ENCODE measurements around the gene KRT86.

Gene KRT86

DNA sequence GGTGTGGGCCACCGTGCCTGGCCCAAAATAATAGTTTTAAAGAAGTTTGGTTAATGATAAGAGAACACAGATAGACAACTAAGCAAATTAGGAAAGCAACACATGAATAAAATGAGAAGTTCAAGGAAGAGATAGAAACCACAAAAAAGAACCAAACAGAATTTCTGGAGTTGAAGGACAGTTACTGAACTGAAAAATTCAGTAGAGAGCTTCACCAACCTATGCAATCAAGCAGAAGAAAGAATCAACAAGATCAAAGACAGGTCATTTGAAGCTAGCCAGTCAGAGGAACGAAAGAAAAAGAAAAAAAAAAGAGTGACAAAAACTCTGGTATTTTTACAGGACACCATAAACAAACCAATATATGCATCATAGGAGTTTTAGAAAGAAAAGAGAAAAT lies 62.2 kb downstream of the KRT86 start:
- peaks cover 4% of the 10 kb centered on the region; the same call in 1 of the 2 replicates for H3K27me3 ChIP-seq (ENCODE audit: insufficient read depth, low read length)
- H3K36me3 ChIP-seq (ENCODE audit: insufficient read depth, low read length), result no peaks in the 10 kb centered on the region
- no peaks in the 10 kb centered on the region for H3K79me2 ChIP-seq (ENCODE audit: insufficient read depth, low read length)
- H3K4me1 ChIP-seq (ENCODE audit: insufficient read depth, low read length, severe bottlenecking), result no peaks in the 10 kb centered on the region
- H3K9ac ChIP-seq (ENCODE audit: low read length), result no peak overlapping the region
- H3K4me2 ChIP-seq (ENCODE audit: low read length), result no peak overlapping the region
- TF ChIP-seq CTCF (IDR thresholded peaks at IDR 0.05; ENCODE audit: low read length), result no peak
- TF ChIP-seq EZH2 (IDR thresholded peaks at IDR 0.05; ENCODE audit: borderline replicate concordance, low read length), result no peak
- H3K9me2 ChIP-seq (ENCODE audit: low read depth, low read length), result no peaks in the 10 kb centered on the region
- H2AFZ ChIP-seq (ENCODE audit: low read length), result no peak overlapping the region
- H4K20me1 ChIP-seq (ENCODE audit: insufficient read depth, low read length), result no peaks in the 10 kb centered on the region
- no peaks in the 10 kb centered on the region; the same call in 1 of the 2 replicates for H3K9me3 ChIP-seq (ENCODE audit: low read length)
- no peak overlapping the region for H3K4me3 ChIP-seq (ENCODE audit: low read depth, low read length, poor library complexity, severe bottlenecking)
- H3K27ac ChIP-seq (ENCODE audit: low read depth, low read length, poor library complexity, severe bottlenecking), result no peak overlapping the region
- no peaks in the 10 kb centered on the region; the same call in 1 of the 2 replicates for H3F3A ChIP-seq (ENCODE audit: insufficient read depth, low read length)

DNA sequence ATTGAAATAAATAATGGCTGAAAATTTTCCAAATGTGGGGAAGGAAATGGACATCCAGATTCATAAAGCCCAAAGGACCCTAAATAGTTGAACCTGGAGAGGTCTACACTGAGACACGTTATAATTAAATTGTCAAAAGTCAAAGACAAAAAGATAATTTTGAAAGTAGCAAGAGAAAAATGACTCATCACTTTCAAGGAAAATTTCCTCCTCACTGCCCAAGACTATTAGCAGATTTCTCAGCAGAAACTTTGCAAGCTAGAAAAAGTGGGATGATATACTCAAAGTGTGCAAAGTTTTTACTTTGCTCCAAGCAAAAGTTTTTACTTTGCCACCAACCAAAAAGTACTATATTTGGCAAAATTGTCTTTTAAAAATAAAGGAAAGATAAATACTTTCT lies 62.6 kb downstream of the KRT86 start:
- Histone ChIP-seq H3K9ac (ENCODE audit: low read length) (no peak overlapping the region), H3K79me2 (ENCODE audit: insufficient read depth, low read length) (no peaks in the 10 kb centered on the region), H3K9me2 (ENCODE audit: low read depth, low read length) (no peaks in the 10 kb centered on the region), H3K36me3 (ENCODE audit: insufficient read depth, low read length) (no peaks in the 10 kb centered on the region), H3K27ac (ENCODE audit: low read depth, low read length, poor library complexity, severe bottlenecking) (no peak overlapping the region), H3K4me3 (ENCODE audit: low read depth, low read length, poor library complexity, severe bottlenecking) (no peak overlapping the region), H3K4me1 (ENCODE audit: insufficient read depth, low read length, severe bottlenecking) (no peaks in the 10 kb centered on the region), H2AFZ (ENCODE audit: low read length) (no peak overlapping the region), H3K27me3 (ENCODE audit: insufficient read depth, low read length) (peaks cover 8% of the 10 kb centered on the region; the same call in 1 of the 2 replicates), H3K9me3 (ENCODE audit: low read length) (no peaks in the 10 kb centered on the region; the same call in 1 of the 2 replicates), H4K20me1 (ENCODE audit: insufficient read depth, low read length) (no peaks in the 10 kb centered on the region), H3K4me2 (ENCODE audit: low read length) (no peak overlapping the region), H3F3A (ENCODE audit: insufficient read depth, low read length) (no peaks in the 10 kb centered on the region; the same call in 1 of the 2 replicates)
- TF ChIP-seq EZH2 (IDR thresholded peaks at IDR 0.05; ENCODE audit: borderline replicate concordance, low read length) (no peak), CTCF (IDR thresholded peaks at IDR 0.05; ENCODE audit: low read length) (no peak)

DNA sequence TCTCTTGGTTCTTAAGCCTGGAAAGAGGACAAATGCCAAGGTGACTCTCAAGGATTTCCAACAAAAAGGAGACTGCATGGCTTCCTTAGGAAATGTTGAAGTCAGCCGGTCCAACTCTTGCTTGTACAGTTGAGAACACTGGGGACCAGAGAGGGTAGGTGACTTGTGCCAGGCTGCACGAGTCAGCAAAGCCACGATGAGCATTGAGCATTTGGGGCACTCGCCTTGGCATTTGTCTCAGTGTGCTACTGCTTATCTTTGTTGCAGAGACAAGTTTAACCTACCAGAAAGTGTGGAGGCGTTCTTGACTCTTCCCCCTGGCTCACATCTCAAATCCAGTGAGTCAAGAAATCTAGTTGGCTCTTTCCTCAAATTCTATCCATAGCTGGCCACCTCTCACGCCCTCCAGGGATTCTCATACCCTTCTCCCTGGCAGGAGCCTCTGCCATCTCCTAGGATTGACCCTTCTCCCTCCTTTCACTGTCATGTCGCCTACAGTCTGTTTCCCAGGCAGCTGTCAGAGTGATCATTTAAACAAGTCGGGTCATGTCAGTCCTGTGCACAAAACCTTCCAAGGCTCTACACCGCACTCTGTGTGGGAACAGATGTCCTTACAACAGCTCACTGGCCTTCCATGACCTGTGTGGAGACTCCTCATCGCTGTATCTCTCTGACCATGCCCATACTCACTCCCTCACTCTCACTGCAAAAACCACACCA lies 64.0 kb downstream of the KRT86 start:
- Histone ChIP-seq H3K27me3 (ENCODE audit: insufficient read depth, low read length) (peaks cover 18% of the 10 kb centered on the region; the same call in 1 of the 2 replicates), H3F3A (ENCODE audit: insufficient read depth, low read length) (no peaks in the 10 kb centered on the region; the same call in 1 of the 2 replicates), H3K4me3 (ENCODE audit: low read depth, low read length, poor library complexity, severe bottlenecking) (no peak overlapping the region), H4K20me1 (ENCODE audit: insufficient read depth, low read length) (no peaks in the 10 kb centered on the region), H3K4me2 (ENCODE audit: low read length) (no peak overlapping the region), H3K79me2 (ENCODE audit: insufficient read depth, low read length) (no peaks in the 10 kb centered on the region), H2AFZ (ENCODE audit: low read length) (no peak overlapping the region), H3K9ac (ENCODE audit: low read length) (no peak overlapping the region), H3K27ac (ENCODE audit: low read depth, low read length, poor library complexity, severe bottlenecking) (no peak overlapping the region), H3K9me3 (ENCODE audit: low read length) (no peaks in the 10 kb centered on the region; the same call in 1 of the 2 replicates), H3K4me1 (ENCODE audit: insufficient read depth, low read length, severe bottlenecking) (no peaks in the 10 kb centered on the region), H3K9me2 (ENCODE audit: low read depth, low read length) (no peaks in the 10 kb centered on the region), H3K36me3 (ENCODE audit: insufficient read depth, low read length) (no peaks in the 10 kb centered on the region)
- TF ChIP-seq EZH2 (IDR thresholded peaks at IDR 0.05; ENCODE audit: borderline replicate concordance, low read length) (no peak), CTCF (IDR thresholded peaks at IDR 0.05; ENCODE audit: low read length) (no peak)

Data from OCI-LY1 (cell line).